GM21529 (cell line): ENCODE results near the gene BOLL.
"Not testable (repeated sequence)": the region's sequence is repeated elsewhere in the genome, so short reads cannot be mapped to it uniquely, and the experiment has no call there.

ENCODE experiments used
- ATAC-seq: cut with Tn5 transposase; IDR thresholded peaks from one replicate; pipeline ENCODE4 v1.9.1; 2021; ENCODE audit not compliant: unreplicated experiment

The BOLL gene

GRCh38 chr2:197707316-197708213 lies 77.6 kb downstream of the BOLL start:
- ATAC-seq = peak; percentile 17

GRCh38 chr2:197706839-197707207 lies 78.3 kb downstream of the BOLL start:
- no peak for ATAC-seq

DNA sequence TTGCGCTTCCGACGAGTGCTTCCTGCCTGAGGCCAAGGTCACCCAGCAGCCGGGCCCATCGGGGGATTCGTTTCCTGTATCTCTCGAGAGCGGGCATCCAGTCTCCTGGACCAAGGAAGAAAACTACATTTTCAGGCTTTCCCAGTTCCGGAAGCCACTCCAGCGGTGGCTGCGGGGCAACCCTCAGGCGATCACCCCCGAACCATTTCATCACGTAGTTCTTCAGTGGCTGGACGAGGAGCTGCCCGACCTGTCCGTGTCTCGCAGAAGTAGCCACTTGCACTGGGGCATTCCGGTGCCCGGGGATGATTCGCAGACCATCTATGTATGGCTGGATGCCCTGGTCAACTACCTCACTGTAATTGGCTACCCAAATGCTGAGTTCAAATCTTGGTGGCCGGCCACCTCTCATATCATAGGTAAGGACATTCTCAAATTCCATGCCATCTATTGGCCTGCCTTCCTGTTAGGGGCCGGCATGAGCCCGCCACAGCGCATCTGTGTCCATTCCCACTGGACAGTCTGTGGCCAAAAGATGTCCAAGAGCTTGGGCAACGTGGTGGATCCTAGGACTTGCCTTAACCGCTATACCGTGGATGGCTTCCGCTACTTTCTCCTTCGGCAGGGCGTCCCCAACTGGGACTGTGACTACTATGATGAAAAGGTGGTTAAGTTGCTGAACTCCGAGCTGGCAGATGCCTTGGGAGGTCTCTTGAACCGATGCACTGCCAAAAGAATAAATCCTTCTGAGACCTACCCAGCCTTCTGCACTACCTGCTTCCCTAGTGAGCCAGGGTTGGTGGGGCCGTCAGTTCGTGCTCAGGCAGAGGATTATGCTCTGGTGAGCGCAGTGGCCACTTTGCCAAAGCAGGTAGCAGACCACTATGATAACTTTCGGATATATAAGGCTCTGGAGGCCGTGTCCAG lies 78.9 kb downstream of the BOLL start:
- ATAC-seq = no peak

- ATAC-seq = peak; percentile 80
These were observed 79.8 kb downstream of the BOLL start, which contains the start of gene MARS2 for GRCh38 chr2:197705121-197705911. MARS2 (plus strand) TSS chr2:197705369; CDS start chr2:197705406, 37 bp downstream.

GRCh38 chr2:197704434-197705120 lies 80.5 kb downstream of the BOLL start:
- ATAC-seq = peak; percentile 31

GRCh38 chr2:197700960-197701359 lies 84.2 kb downstream of the BOLL start:
- ATAC-seq = no peak

DNA sequence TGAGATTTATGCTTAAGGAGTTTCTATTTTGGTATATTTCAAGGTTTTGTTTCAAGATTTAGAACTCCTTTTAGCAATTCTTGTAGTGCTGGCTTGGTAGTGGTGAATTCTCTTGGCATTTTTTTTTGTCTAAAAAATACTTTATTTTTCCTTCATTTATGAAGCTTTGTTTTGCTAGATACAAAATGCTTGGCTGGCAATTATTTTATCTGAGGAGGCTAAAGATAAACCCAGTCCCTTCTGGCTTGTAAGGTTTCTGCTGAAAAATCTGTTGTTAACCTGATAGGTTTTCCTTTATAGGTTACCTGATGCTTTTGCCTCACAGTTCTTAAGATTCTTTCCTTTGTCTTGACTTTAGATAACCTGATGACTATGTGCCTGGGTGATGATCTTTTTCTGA lies 85.4 kb downstream of the BOLL start:
- ATAC-seq = not testable (repeated sequence)

- ATAC-seq = not testable (repeated sequence)
These were observed 88.5 kb downstream of the BOLL start for GRCh38 chr2:197696571-197696970.

GRCh38 chr2:197695971-197696370 lies 89.1 kb downstream of the BOLL start:
- not testable (repeated sequence) for ATAC-seq

DNA sequence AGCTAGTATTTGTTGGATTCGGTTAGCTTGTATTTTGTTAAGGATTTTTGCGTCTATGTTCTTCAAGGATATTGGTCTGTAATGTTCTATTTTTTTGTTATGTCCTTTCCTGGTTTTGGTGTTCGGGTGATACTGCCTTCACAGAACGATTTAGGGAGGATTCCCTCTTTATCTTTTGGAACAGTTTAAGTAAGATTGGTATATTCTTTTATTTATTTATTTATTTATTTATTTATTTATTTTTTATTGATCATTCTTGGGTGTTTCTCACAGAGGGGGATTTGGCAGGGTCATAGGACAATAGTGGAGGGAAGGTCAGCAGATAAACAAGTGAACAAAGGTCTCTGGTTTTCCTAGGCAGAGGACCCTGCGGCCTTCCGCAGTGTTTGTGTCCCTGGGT lies 89.9 kb downstream of the BOLL start:
- not testable (repeated sequence) for ATAC-seq

- ATAC-seq = no peak
These were observed 107.6 kb downstream of the BOLL start for GRCh38 chr2:197677483-197677882.

GRCh38 chr2:197677056-197677455 lies 108.1 kb downstream of the BOLL start:
- no peak for ATAC-seq
